Sigmoid colon (tissue), 7 donors: ENCODE measurements around the gene TSPAN14. TPM values are rescaled to one million over a fixed set of nuclear protein-coding genes. Genes with fewer than 3 reads are reported as not detected.

Experiments
- DNase-seq: peaks from one replicate; pipeline ENCODE4 v3.0.0-alpha.2; 2019
- H3K27ac ChIP-seq, 4 donors: fragments of 200-600 bp; sonication (generic); one replicate each; pipeline ENCODE4 v1.5.1; 2016 to 2019; ENCODE audit warnings: mild to moderate bottlenecking in 1 of 4
- H3K27me3 ChIP-seq, 3 donors: fragments of 200-600 bp; sonication (generic); one replicate each; pipeline ENCODE4 v1.5.1; 2019; ENCODE audit warnings: mild to moderate bottlenecking in 1 of 3
- H3K36me3 ChIP-seq, 4 donors: fragments of 200-600 bp; sonication (generic); one replicate each; pipeline ENCODE4 v1.5.1; 2016 to 2019
- H3K4me1 ChIP-seq, 4 donors: fragments of 200-600 bp; sonication (generic); one replicate each; pipeline ENCODE4 v1.5.1; 2017 to 2019
- H3K4me3 ChIP-seq, 4 donors: fragments of 200-600 bp; sonication (generic); one replicate each; pipeline ENCODE4 v1.5.1; 2017 to 2019; ENCODE audit warnings: mild to moderate bottlenecking in 2 of 4, moderate library complexity in 1 of 4
- H3K9me3 ChIP-seq, 4 donors: fragments of 200-600 bp in 3 of 4; sonication (generic) in 3 of 4; one replicate each; pipeline versions ENCODE4 v1.5.1 to v1.6.1; 2013 to 2019
- CTCF ChIP-seq, 4 experiments: fragments of 450-650 bp in 3 of 4; fragments of 200-600 bp in 1 of 4; IDR thresholded peaks; one replicate each; pipeline ENCODE4 v1.5.1; 2016 to 2019; ENCODE audit warnings: antibody characterized with exemption in 4 of 4, mild to moderate bottlenecking in 3 of 4, moderate library complexity in 2 of 4
- EP300 ChIP-seq, 4 donors: sonication (generic); formaldehyde crosslinking; IDR thresholded peaks; one replicate each; pipeline ENCODE4 v1.6.1; 2017; ENCODE audit warnings: antibody characterized with exemption in 4 of 4
- POLR2A ChIP-seq, 2 donors: fragments of 450-650 bp; IDR thresholded peaks; one replicate each; pipeline ENCODE4 v1.6.1; 2016; ENCODE audit warnings: antibody characterized with exemption in 2 of 2, mild to moderate bottlenecking in 2 of 2, moderate library complexity in 2 of 2
- POLR2AphosphoS5 ChIP-seq, 4 donors: sonication (generic); formaldehyde crosslinking; IDR thresholded peaks; one replicate each; pipeline ENCODE4 v1.6.1; 2017; ENCODE audit warnings: antibody characterized with exemption in 4 of 4
- WGBS, 2 donors: extraction: QIAGEN DNeasy Blood & Tissue Kit; methylation state at CpG; one replicate each; pipeline ENCODE4 v1.1.7; 2013; 5-methylcytosine and 5-hydroxymethylcytosine counted together
- intact Hi-C: fragments of 100-400 bp; cut with DNase I; formaldehyde crosslinking; loops from one replicate; pipeline ENCODE4 v1.15.1; 2023
- polyA plus RNA-seq, 3 donors: library from polyadenylated mRNA; stranded (reverse); fragments of 200-250 nt; gene quantifications; one replicate each; pipeline ENCODE4 v1.2.3, GENCODE V29; 2013
- total RNA-seq, 4 donors: library from RNA; depleted of rRNA; stranded (reverse); fragments of >200 nt; gene quantifications; one replicate each; pipeline ENCODE4 v1.1.0, GENCODE V29; 2016
- donor health status: healthy with polysubstance abuse.
- donor health status: Bipolar disorder and iron deficiency.
- donor health status: healthy.

The TSPAN14 gene
- total and polyA plus RNA-seq, 7 donors, result 12.0 to 67.3 (median 23.5) TPM

GRCh38 chr10:80442879-80443278 lies 11.2 kb upstream of the TSPAN14 start:
- peaks cover 0 to 9% (median 0%) of the 10 kb centered on the region in 4 donors for H3K4me1 ChIP-seq
- 68 to 74% methylated on average over 3 of the region's 3 CpGs for WGBS, 2 donors
- H3K36me3 ChIP-seq, result no peaks in the 10 kb centered on the region
- no peaks in the 10 kb centered on the region for H3K9me3 ChIP-seq
- no peak overlapping the region for H3K4me3 ChIP-seq
- intact Hi-C loops, result no loop called here
- no peaks in the 10 kb centered on the region for H3K27me3 ChIP-seq
- no peak for TF ChIP-seq POLR2AphosphoS5 (IDR thresholded peaks at IDR 0.05)
- TF ChIP-seq POLR2A (IDR thresholded peaks at IDR 0.05), result no peak
- no peak for TF ChIP-seq CTCF (IDR thresholded peaks at IDR 0.05)
- TF ChIP-seq EP300 (IDR thresholded peaks at IDR 0.05), result no peak
- no peak overlapping the region for H3K27ac ChIP-seq
- DNase-seq, result no peak

GRCh38 chr10:80443531-80443974 lies 10.6 kb upstream of the TSPAN14 start:
- TF ChIP-seq POLR2A (IDR thresholded peaks at IDR 0.05) (no peak), EP300 (IDR thresholded peaks at IDR 0.05) (no peak), CTCF (IDR thresholded peaks at IDR 0.05) (no peak), POLR2AphosphoS5 (IDR thresholded peaks at IDR 0.05) (no peak)
- Histone ChIP-seq H3K36me3 (no peaks in the 10 kb centered on the region), H3K4me1 (peaks cover 0 to 9% (median 0%) of the 10 kb centered on the region in 4 donors), H3K4me3 (no peak overlapping the region), H3K27me3 (no peaks in the 10 kb centered on the region), H3K9me3 (no peaks in the 10 kb centered on the region), H3K27ac (no peak overlapping the region)
- no peak for DNase-seq
- intact Hi-C loops, result no loop called here
- 58 to 67% methylated on average over 6 of the region's 6 CpGs for WGBS, 2 donors

- Histone ChIP-seq H3K4me1 (peaks cover 0 to 9% (median 0%) of the 10 kb centered on the region in 4 donors), H3K4me3 (no peak overlapping the region), H3K27me3 (no peaks in the 10 kb centered on the region), H3K9me3 (no peaks in the 10 kb centered on the region), H3K36me3 (no peaks in the 10 kb centered on the region), H3K27ac (no peak overlapping the region)
- no peak for DNase-seq
- intact Hi-C loops, result loop anchor here (1.0 kb wide), 1 partner anchor 61 kb away; no protein-coding TSS in a partner anchor
- no peak for TF ChIP-seq EP300 (IDR thresholded peaks at IDR 0.05)
- TF ChIP-seq POLR2AphosphoS5 (IDR thresholded peaks at IDR 0.05), result no peak
- no peak for TF ChIP-seq CTCF (IDR thresholded peaks at IDR 0.05)
- TF ChIP-seq POLR2A (IDR thresholded peaks at IDR 0.05), result no peak
- 55 to 82% methylated on average over 2 of the region's 2 CpGs for WGBS, 2 donors
Measured at GRCh38 chr10:80444124-80444523, 10.0 kb upstream of the TSPAN14 start.

DNA sequence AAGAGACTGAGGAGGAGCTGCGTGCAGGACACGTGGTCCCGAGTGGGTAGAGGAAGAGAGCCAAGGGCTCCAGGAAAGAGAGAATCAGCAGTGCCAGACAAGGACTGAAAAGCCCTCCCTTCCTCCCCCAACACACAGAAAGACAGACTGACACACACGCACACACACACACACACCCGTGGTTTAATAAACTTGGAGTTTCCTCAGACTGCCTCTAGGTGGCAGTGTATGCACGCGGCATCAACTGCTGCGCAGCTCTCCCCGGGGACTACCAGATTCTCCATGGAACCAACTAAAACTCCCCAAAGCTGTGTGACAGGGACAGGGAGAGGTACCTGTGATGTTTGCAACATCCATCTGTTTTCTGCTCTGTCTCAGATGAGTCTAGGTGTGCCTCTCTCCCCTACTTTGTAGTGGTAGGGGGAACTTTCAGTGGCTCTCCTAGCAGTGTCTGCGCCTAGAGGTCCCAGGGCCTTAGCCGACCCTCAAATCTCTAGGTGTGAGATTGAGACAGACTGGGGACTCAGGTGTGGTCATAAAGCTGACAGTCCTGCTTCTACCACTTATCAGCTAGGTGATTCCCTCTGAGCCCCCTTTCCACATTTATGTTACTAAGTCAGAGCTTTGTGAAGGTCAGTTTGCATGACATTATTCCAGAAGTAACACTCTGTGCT lies 9.3 kb upstream of the TSPAN14 start:
- TF ChIP-seq POLR2AphosphoS5 (IDR thresholded peaks at IDR 0.05) (no peak), POLR2A (IDR thresholded peaks at IDR 0.05) (no peak), EP300 (IDR thresholded peaks at IDR 0.05) (no peak), CTCF (IDR thresholded peaks at IDR 0.05) (peak; percentile 42 to 83 (median 82))
- WGBS, 2 donors, result 19 to 20% methylated on average over 11 of the region's 11 CpGs
- no peaks in the 10 kb centered on the region for H3K9me3 ChIP-seq
- no peaks in the 10 kb centered on the region for H3K36me3 ChIP-seq
- no peak overlapping the region for H3K4me3 ChIP-seq
- H3K27me3 ChIP-seq, result no peaks in the 10 kb centered on the region
- intact Hi-C loops, result loop anchor here (1.0 kb wide), 1 partner anchor 61 kb away; no protein-coding TSS in a partner anchor
- H3K4me1 ChIP-seq, result peaks cover 0 to 9% (median 0%) of the 10 kb centered on the region in 4 donors
- no peak overlapping the region for H3K27ac ChIP-seq
- DNase-seq, result peak; percentile 79
